Activated B cell treated with CpG ODN at 0.5 μM for 24 hours (primary cell): ENCODE results near the gene SERINC3. TPM values are rescaled to one million over a fixed set of nuclear protein-coding genes. Genes with fewer than 3 reads are reported as not detected.

Source experiments
- ATAC-seq: fragments of 200-7000 bp; cut with Tn5 transposase; one replicate; pipeline ENCODE4 v1.10.0; 2021; ENCODE audit warnings: low read depth, mild to moderate bottlenecking, moderate library complexity
- CTCF ChIA-PET: fragments of 350-600 bp; sonication (Branson Sonifier 250); formaldehyde crosslinking; loops from one replicate; lab custom pipeline; 2021; ENCODE audit warnings: antibody characterized with exemption; lab: Charles Lee
- POLR2A ChIA-PET: fragments of 350-600 bp; sonication (Branson Sonifier 250); formaldehyde crosslinking; loops from one replicate; lab custom pipeline; 2021; ENCODE audit warnings: antibody characterized with exemption; lab: Charles Lee
- DNase-seq: peaks from one replicate; pipeline ENCODE4 v3.0.0; 2022
- H3K27ac Mint-ChIP-seq: one replicate; pipeline ENCODE4 v1.8.0; 2020; ENCODE audit warnings: mixed read lengths
- H3K27me3 Mint-ChIP-seq: one replicate; pipeline ENCODE4 v1.8.0; 2021; ENCODE audit warnings: mixed read lengths
- H3K36me3 Mint-ChIP-seq: one replicate; pipeline ENCODE4 v1.8.0; 2021; ENCODE audit warnings: low read depth, mixed read lengths
- H3K4me1 Mint-ChIP-seq: one replicate; pipeline ENCODE4 v1.8.0; 2021; ENCODE audit warnings: mixed read lengths
- H3K4me3 Mint-ChIP-seq: one replicate; pipeline ENCODE4 v1.8.0; 2020; ENCODE audit warnings: mild to moderate bottlenecking, mixed read lengths
- H3K9me3 Mint-ChIP-seq: one replicate; pipeline ENCODE4 v1.8.0; 2020; ENCODE audit warnings: mixed read lengths
- intact Hi-C: fragments of 100-400 bp; cut with micrococcal nuclease; formaldehyde crosslinking; loops from one replicate; pipeline ENCODE4 v1.15.1; 2024
- total RNA-seq: library from RNA; stranded (reverse); gene quantifications from 2 replicates; pipeline ENCODE4 v1.2.3, GENCODE V29; 2022
- TF ChIP-seq, protein P1 (sequence below): fragments of 200-600 bp; IDR thresholded peaks from one replicate; pipeline ENCODE4 v1.8.0; 2022; ENCODE audit warnings: antibody characterized with exemption, mild to moderate bottlenecking

SERINC3 gene
- total RNA-seq: 38.1 and 41.4 TPM in 2 replicates

DNA sequence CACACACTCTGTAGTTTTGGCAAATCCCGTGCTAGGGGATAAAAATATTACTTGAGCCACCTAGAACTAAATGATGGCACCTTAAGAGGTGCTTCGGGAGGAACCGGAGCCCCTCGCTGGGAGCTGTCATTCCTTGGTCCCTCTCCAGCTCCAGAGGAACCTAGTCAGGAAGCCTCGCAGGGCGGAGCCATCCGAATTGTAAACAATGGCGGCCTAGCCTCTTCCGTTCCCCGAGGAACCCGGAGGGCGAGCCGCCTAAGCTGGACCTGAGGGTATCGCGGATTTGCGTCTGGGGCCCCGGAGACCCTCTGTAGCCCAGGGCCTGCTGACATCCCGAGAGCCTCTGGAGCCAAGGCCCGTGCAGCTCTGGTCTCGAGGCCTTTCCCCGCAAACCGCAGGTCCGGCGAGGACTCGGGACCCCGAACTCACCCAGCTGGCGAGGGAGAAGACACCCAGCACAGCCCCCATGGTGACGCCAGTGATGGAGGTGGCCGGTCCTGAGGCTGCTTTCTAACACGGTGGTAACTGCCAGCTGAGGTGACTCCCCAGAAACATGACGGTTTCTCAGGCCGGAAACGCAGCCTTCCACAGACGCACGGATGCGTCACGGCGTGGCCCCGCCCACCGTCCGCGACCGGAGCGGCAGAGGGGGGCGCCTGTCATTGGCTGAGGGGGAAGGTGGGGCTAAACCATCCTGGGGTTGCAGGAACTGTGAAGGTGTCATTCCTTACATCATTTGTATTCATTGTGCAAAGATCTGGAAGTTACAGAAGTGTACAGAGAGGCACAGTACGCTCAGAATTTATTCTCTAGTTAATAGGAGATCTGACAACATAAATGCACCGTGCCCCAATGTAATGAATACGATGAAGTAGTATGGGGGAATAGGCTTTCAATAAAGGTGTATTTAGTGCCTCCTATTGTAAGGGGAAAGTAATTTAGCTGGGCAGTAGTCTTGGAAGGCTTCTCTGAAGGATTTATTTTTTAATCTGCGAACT lies at the start of gene SERINC3:
SERINC3 (minus strand) TSS at position 587 of the 998 bp plus-strand sequence; CDS start at position 468, 119 bp downstream.
- Mint-ChIP-seq H3K9me3 (no peaks in the 10 kb centered on the region), H3K27ac (peak within 1 kb of the TSS; percentile 83), H3K27me3 (no peaks in the 10 kb centered on the region), H3K4me1 (peaks cover 44% of the 10 kb centered on the region), H3K4me3 (peak within 1 kb of the TSS; percentile 89), H3K36me3 (peaks cover 23% of the 10 kb centered on the region)
- POLR2A ChIA-PET: interaction anchor here (0.6 to 2.3 kb wide), 12 partner anchors 9 to 314 kb away, joined by 3 to 13 read pairs (median 6); partner anchors contain the start of genes OSER1 and TTPAL
- DNase-seq (peak; percentile 97), ATAC-seq (peak; percentile 98)
- TF ChIP-seq, protein P1, sequence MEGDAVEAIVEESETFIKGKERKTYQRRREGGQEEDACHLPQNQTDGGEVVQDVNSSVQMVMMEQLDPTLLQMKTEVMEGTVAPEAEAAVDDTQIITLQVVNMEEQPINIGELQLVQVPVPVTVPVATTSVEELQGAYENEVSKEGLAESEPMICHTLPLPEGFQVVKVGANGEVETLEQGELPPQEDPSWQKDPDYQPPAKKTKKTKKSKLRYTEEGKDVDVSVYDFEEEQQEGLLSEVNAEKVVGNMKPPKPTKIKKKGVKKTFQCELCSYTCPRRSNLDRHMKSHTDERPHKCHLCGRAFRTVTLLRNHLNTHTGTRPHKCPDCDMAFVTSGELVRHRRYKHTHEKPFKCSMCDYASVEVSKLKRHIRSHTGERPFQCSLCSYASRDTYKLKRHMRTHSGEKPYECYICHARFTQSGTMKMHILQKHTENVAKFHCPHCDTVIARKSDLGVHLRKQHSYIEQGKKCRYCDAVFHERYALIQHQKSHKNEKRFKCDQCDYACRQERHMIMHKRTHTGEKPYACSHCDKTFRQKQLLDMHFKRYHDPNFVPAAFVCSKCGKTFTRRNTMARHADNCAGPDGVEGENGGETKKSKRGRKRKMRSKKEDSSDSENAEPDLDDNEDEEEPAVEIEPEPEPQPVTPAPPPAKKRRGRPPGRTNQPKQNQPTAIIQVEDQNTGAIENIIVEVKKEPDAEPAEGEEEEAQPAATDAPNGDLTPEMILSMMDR: no peak
- intact Hi-C loops: loop anchor here (1.0 to 5.0 kb wide), 10 partner anchors 10 to 364 kb away; partner anchors contain the start of genes OSER1, TTPAL and YWHAB
- CTCF ChIA-PET: interaction anchor here (0.6 to 3.0 kb wide), 4 partner anchors 46 to 1076 kb away, joined by 3 to 9 read pairs (median 6); partner anchors contain the start of gene TTPAL

DNA sequence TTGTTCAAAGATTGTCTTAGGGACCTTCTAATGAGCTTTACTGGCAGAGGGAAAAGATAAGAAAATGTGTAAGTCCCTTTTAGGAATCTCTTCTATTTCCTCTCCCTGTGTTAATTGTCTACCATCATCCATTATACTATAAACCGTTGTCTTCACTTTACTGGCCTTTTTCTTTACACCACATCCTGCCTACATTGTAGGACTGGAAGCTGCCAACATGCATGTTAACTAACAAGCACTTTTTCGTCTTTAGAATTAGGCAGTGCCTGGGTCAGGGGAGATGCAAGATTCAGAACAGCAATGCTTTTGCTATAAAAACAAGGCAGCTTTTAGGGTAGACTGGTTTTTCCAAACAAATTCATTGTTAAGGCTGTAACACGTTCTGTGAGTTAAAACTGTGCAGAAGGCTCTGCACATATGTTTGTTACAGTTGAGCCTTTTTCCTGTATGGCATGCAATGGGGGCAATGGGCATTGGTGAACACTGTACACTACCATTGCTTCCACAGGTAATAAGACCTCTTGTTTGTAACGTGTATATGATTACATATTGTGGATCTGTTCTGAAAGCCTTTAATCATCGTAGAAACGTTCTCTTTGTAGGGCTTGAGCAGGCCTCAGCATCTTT lies 49.6 kb upstream of the SERINC3 start:
- TF ChIP-seq, protein P1: no peak
- ChIA-PET CTCF (interaction anchor here (0.9 kb wide), 1 partner anchor 39 kb away, joined by 5 read pairs; no protein-coding TSS in a partner anchor), POLR2A (interaction anchor here (0.7 kb wide), 1 partner anchor 22 kb away, joined by 4 read pairs; no protein-coding TSS in a partner anchor)
- H3K9me3 Mint-ChIP-seq: no peaks in the 10 kb centered on the region
- intact Hi-C loops: no loop called here
- H3K36me3 Mint-ChIP-seq: no peaks in the 10 kb centered on the region
- H3K27me3 Mint-ChIP-seq: no peaks in the 10 kb centered on the region
- ATAC-seq: no peak
- H3K4me1 Mint-ChIP-seq: peaks cover 8% of the 10 kb centered on the region
- no peak for DNase-seq
- no peak overlapping the region for H3K4me3 Mint-ChIP-seq
- no peak overlapping the region for H3K27ac Mint-ChIP-seq

DNA sequence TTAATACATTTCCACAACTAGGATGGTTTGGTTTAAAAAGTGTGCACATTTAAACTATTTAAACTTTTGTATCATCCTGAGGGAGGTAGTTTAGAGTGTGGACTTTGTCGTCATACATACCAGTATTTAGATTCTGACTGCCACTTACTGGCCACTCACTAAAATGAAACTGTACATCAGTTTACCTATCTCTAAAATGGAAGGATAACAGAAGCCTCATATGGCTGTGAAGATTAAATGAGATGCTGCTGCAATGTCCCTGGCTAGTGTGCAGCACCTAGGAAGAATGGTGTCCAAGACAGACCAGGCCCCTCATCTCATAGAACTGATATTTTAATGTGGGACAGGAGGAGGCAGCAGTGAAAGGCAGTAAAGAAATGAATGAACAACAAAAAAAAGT lies 48.5 kb upstream of the SERINC3 start:
- DNase-seq (no peak), ATAC-seq (no peak)
- no peak overlapping the region for H3K4me3 Mint-ChIP-seq
- H3K9me3 Mint-ChIP-seq: no peaks in the 10 kb centered on the region
- no peak overlapping the region for H3K27ac Mint-ChIP-seq
- TF ChIP-seq, protein P1: no peak
- CTCF ChIA-PET: interaction anchor here (0.9 kb wide), 1 partner anchor 40 kb away, joined by 5 read pairs; no protein-coding TSS in a partner anchor
- POLR2A ChIA-PET: no interaction called here
- H3K36me3 Mint-ChIP-seq: no peaks in the 10 kb centered on the region
- intact Hi-C loops: no loop called here
- no peaks in the 10 kb centered on the region for H3K4me1 Mint-ChIP-seq
- H3K27me3 Mint-ChIP-seq: no peaks in the 10 kb centered on the region

DNA sequence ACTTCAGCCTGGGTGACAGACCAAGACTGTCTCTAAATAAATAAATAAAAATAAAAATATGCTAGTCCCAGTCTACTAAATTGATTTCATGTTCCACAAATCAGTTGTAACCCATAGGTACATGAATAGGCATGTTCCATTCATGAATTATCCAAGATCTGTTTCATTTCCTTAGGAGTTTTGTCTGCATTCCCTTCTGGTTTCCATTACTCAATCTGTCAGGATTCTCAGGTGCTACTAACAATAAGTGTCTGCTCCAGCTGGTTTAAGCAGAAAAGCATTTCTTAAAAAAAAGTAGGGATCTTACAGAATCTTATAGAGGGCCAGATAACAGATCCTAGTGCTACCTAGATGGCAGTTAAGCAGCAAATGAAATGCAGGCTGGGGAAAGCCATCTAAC lies 44.9 kb upstream of the SERINC3 start:
- POLR2A ChIA-PET: no interaction called here
- H3K9me3 Mint-ChIP-seq: no peaks in the 10 kb centered on the region
- no peaks in the 10 kb centered on the region for H3K27me3 Mint-ChIP-seq
- DNase-seq (no peak), ATAC-seq (no peak)
- CTCF ChIA-PET: no interaction called here
- TF ChIP-seq, protein P1: no peak
- H3K4me3 Mint-ChIP-seq: no peak overlapping the region
- no peaks in the 10 kb centered on the region for H3K4me1 Mint-ChIP-seq
- H3K36me3 Mint-ChIP-seq: no peaks in the 10 kb centered on the region
- intact Hi-C loops: no loop called here
- no peak overlapping the region for H3K27ac Mint-ChIP-seq
